ENCODE data around the gene RFPL2.
"Not testable (repeated sequence)": the region's sequence is repeated elsewhere in the genome, so short reads cannot be mapped to it uniquely, and the experiment has no call there.

RFPL2 gene

GRCh38 chr22:32205974-32206773 lies 1.3 kb upstream of the RFPL2 start:
- DNase-seq (ENCODE audit: low spot score), result peak; percentile 72

- peak; percentile 64 for DNase-seq (ENCODE audit: low spot score)
Measured at GRCh38 chr22:32204040-32204855, 625 bp downstream of the RFPL2 start.

- DNase-seq (ENCODE audit: low spot score), result peak; percentile 32
Measured at GRCh38 chr22:32203181-32204039, 1.5 kb downstream of the RFPL2 start.

- DNase-seq (ENCODE audit: low spot score), result peak; percentile 88
Measured at GRCh38 chr22:32202539-32203180, 2.2 kb downstream of the RFPL2 start.

GRCh38 chr22:32202161-32202538 lies 2.7 kb downstream of the RFPL2 start:
- DNase-seq (ENCODE audit: low spot score), result no peak

- DNase-seq (ENCODE audit: low spot score), result no peak
Measured at GRCh38 chr22:32200752-32201151, 4.1 kb downstream of the RFPL2 start.

GRCh38 chr22:32199961-32200360 lies 4.9 kb downstream of the RFPL2 start:
- no peak for DNase-seq (ENCODE audit: low spot score)

- DNase-seq (ENCODE audit: low spot score), result no peak
Measured at GRCh38 chr22:32199341-32199740, 5.5 kb downstream of the RFPL2 start.

GRCh38 chr22:32197553-32198226 lies 7.2 kb downstream of the RFPL2 start:
- DNase-seq (ENCODE audit: low spot score), result not testable (repeated sequence)

- not testable (repeated sequence) for DNase-seq (ENCODE audit: low spot score)
Measured at GRCh38 chr22:32195900-32196299, 9.0 kb downstream of the RFPL2 start.

- DNase-seq (ENCODE audit: low spot score), result not testable (repeated sequence)
Measured at GRCh38 chr22:32193346-32193745, 11.5 kb downstream of the RFPL2 start.

- not testable (repeated sequence) for DNase-seq (ENCODE audit: low spot score)
Measured at GRCh38 chr22:32191021-32191420, 13.9 kb downstream of the RFPL2 start.

GRCh38 chr22:32185821-32186220 lies 19.1 kb downstream of the RFPL2 start:
- no peak for DNase-seq (ENCODE audit: low spot score)

- DNase-seq (ENCODE audit: low spot score), result no peak
Measured at GRCh38 chr22:32183625-32184024, 21.2 kb downstream of the RFPL2 start.

- DNase-seq (ENCODE audit: low spot score), result no peak
Measured at GRCh38 chr22:32181043-32181442, 23.8 kb downstream of the RFPL2 start.

GRCh38 chr22:32177221-32177765 lies 27.6 kb downstream of the RFPL2 start:
- no peak for DNase-seq (ENCODE audit: low spot score)

- no peak for DNase-seq (ENCODE audit: low spot score)
Measured at GRCh38 chr22:32175683-32176644, 28.9 kb downstream of the RFPL2 start.

GRCh38 chr22:32175115-32175514 lies 29.8 kb downstream of the RFPL2 start:
- no peak for DNase-seq (ENCODE audit: low spot score)

- DNase-seq (ENCODE audit: low spot score), result no peak
Measured at GRCh38 chr22:32165681-32166080, 39.2 kb downstream of the RFPL2 start.

All from HuH-7 (cell line).